Type B pancreatic cell (in vitro differentiated cells): ENCODE data around the gene FFAR2. TPM values are rescaled to one million over a fixed set of nuclear protein-coding genes. Genes with fewer than 3 reads are reported as not detected.

ENCODE experiments used
- DNase-seq: peaks from one replicate; pipeline ENCODE4 v3.0.0; 2021; ENCODE audit warnings: mixed read lengths; ENCODE audit not compliant: unreplicated experiment; ENCODE audit errors: extremely low spot score
- H3K27ac Mint-ChIP-seq: 2 replicates; pipeline ENCODE4 v1.8.0; 2021; ENCODE audit warnings: mild to moderate bottlenecking, mixed read lengths
- H3K27me3 Mint-ChIP-seq: 2 replicates; pipeline ENCODE4 v1.8.0; 2021; ENCODE audit warnings: mixed read lengths
- H3K36me3 Mint-ChIP-seq: 2 replicates; pipeline ENCODE4 v1.8.0; 2021; ENCODE audit warnings: mixed read lengths
- H3K4me1 Mint-ChIP-seq: one replicate; pipeline ENCODE4 v1.8.0; 2021; ENCODE audit warnings: mixed read lengths; ENCODE audit not compliant: unreplicated experiment
- H3K4me3 Mint-ChIP-seq: 2 replicates; pipeline ENCODE4 v1.8.0; 2021; ENCODE audit warnings: mild to moderate bottlenecking, mixed read lengths
- H3K9me3 Mint-ChIP-seq: 2 replicates; pipeline ENCODE4 v1.8.0; 2021; ENCODE audit warnings: mixed read lengths
- CTCF ChIP-seq: fragments of 200-600 bp; sonication (generic); conservative IDR thresholded peaks from 2 replicates; pipeline ENCODE4 v1.5.0; 2021; ENCODE audit warnings: antibody characterized with exemption, mild to moderate bottlenecking
- total RNA-seq: library from RNA; stranded (reverse); gene quantifications from 2 replicates; pipeline ENCODE4 v1.2.1, GENCODE V29; 2021; ENCODE audit warnings: low replicate concordance

Gene FFAR2
- total RNA-seq, 1 donor from 2014 or later: 1.1 TPM

- no peak for DNase-seq
- peak overlapping the region; percentile 58 for H3K27ac Mint-ChIP-seq
- H3K9me3 Mint-ChIP-seq: no peaks in the 10 kb centered on the region
- TF ChIP-seq CTCF: no peak
- H3K27me3 Mint-ChIP-seq: peaks cover 1% of the 10 kb centered on the region
- no peaks in the 10 kb centered on the region for H3K36me3 Mint-ChIP-seq
- H3K4me3 Mint-ChIP-seq: no peak overlapping the region
- no peaks in the 10 kb centered on the region for H3K4me1 Mint-ChIP-seq
Measured at GRCh38 chr19:35403116-35403760, 44.8 kb upstream of the FFAR2 start.

- Mint-ChIP-seq H3K4me1 (no peaks in the 10 kb centered on the region), H3K36me3 (no peaks in the 10 kb centered on the region), H3K27me3 (peaks cover 19% of the 10 kb centered on the region), H3K4me3 (no peak overlapping the region), H3K27ac (no peak overlapping the region), H3K9me3 (no peaks in the 10 kb centered on the region)
- DNase-seq: no peak
- TF ChIP-seq CTCF: no peak
Measured at GRCh38 chr19:35404879-35405622, 43.0 kb upstream of the FFAR2 start.

- Mint-ChIP-seq H3K36me3 (no peaks in the 10 kb centered on the region), H3K4me3 (no peak overlapping the region), H3K27ac (no peak overlapping the region), H3K27me3 (peaks cover 21% of the 10 kb centered on the region), H3K9me3 (no peaks in the 10 kb centered on the region), H3K4me1 (no peaks in the 10 kb centered on the region)
- DNase-seq: no peak
- no peak for TF ChIP-seq CTCF
Measured at GRCh38 chr19:35407619-35408018, 40.4 kb upstream of the FFAR2 start.

GRCh38 chr19:35408284-35409171 lies 39.5 kb upstream of the FFAR2 start:
- no peak overlapping the region for H3K27ac Mint-ChIP-seq
- H3K36me3 Mint-ChIP-seq: no peaks in the 10 kb centered on the region
- peaks cover 25% of the 10 kb centered on the region for H3K27me3 Mint-ChIP-seq
- no peaks in the 10 kb centered on the region for H3K9me3 Mint-ChIP-seq
- no peak for DNase-seq
- H3K4me1 Mint-ChIP-seq: no peaks in the 10 kb centered on the region
- no peak overlapping the region for H3K4me3 Mint-ChIP-seq
- no peak for TF ChIP-seq CTCF

GRCh38 chr19:35409191-35409590 lies 38.9 kb upstream of the FFAR2 start:
- no peak for TF ChIP-seq CTCF
- Mint-ChIP-seq H3K27me3 (peaks cover 26% of the 10 kb centered on the region), H3K27ac (no peak overlapping the region), H3K4me1 (no peaks in the 10 kb centered on the region), H3K36me3 (no peaks in the 10 kb centered on the region), H3K4me3 (no peak overlapping the region), H3K9me3 (no peaks in the 10 kb centered on the region)
- no peak for DNase-seq
